WTC11 (cell line): ENCODE results near the gene CAMK2B. TPM values are rescaled to one million over a fixed set of nuclear protein-coding genes. Genes with fewer than 3 reads are reported as not detected.

Source experiments
- ATAC-seq: fragments of 200-7000 bp; cut with Tn5 transposase; 2 replicates; pipeline ENCODE4 v1.10.0; 2021; ENCODE audit warnings: mild to moderate bottlenecking, moderate library complexity
- CTCF ChIA-PET: fragments of 300-600 bp; sonication (Branson Sonifier 250); formaldehyde crosslinking; loops from one replicate; lab custom pipeline; 2021; ENCODE audit warnings: antibody characterized with exemption; lab: Charles Lee
- POLR2A ChIA-PET: fragments of 350-600 bp; sonication (Branson Sonifier 250); formaldehyde crosslinking; loops from one replicate; lab custom pipeline; 2021; ENCODE audit warnings: antibody characterized with exemption; lab: Charles Lee
- DNase-seq: peaks from one replicate; pipeline ENCODE4 v3.0.0; 2021; ENCODE audit warnings: low spot score
- H3K27ac Mint-ChIP-seq: 2 replicates; pipeline ENCODE4 v1.8.0; 2021; ENCODE audit warnings: mixed read lengths
- H3K27me3 Mint-ChIP-seq: 2 replicates; pipeline ENCODE4 v1.8.0; 2021; ENCODE audit warnings: low read depth, mild to moderate bottlenecking, moderate library complexity, mixed read lengths
- H3K36me3 Mint-ChIP-seq: 2 replicates; pipeline ENCODE4 v1.8.0; 2021; ENCODE audit warnings: mixed read lengths
- H3K4me1 Mint-ChIP-seq: 2 replicates; pipeline ENCODE4 v1.8.0; 2022; ENCODE audit warnings: mixed read lengths
- H3K4me3 Mint-ChIP-seq: 2 replicates; pipeline ENCODE4 v1.8.0; 2021; ENCODE audit warnings: mild to moderate bottlenecking, moderate library complexity, mixed read lengths
- H3K9me3 Mint-ChIP-seq: 2 replicates; pipeline ENCODE4 v1.8.0; 2021; ENCODE audit warnings: mixed read lengths
- ATF3 ChIP-seq: sonication (generic); formaldehyde crosslinking; conservative IDR thresholded peaks from 2 replicates; pipeline ENCODE4 v1.8.1; 2022; ENCODE audit warnings: mild to moderate bottlenecking, missing genetic modification reagents
- CBFB ChIP-seq: sonication (generic); formaldehyde crosslinking; IDR thresholded peaks from 2 replicates; pipeline ENCODE4 v1.8.1; 2022; ENCODE audit warnings: mild to moderate bottlenecking, low read depth, missing genetic modification reagents
- CREB1 ChIP-seq: sonication (generic); formaldehyde crosslinking; IDR thresholded peaks from 2 replicates; pipeline ENCODE4 v1.8.0; 2023; ENCODE audit warnings: mild to moderate bottlenecking, missing genetic modification reagents
- E2F5 ChIP-seq: sonication (generic); formaldehyde crosslinking; IDR thresholded peaks from 2 replicates; pipeline ENCODE4 v1.8.1; 2022; ENCODE audit warnings: mild to moderate bottlenecking, moderate library complexity, missing genetic modification reagents
- EMX1 ChIP-seq: fragments of 250-450 bp; sonication (Bioruptor Pico); IDR thresholded peaks from 2 replicates; pipeline ENCODE4 v1.8.0; 2021; ENCODE audit warnings: mild to moderate bottlenecking
- ERG ChIP-seq: fragments of 250-450 bp; sonication (Bioruptor Pico); IDR thresholded peaks from 2 replicates; pipeline ENCODE4 v1.8.0; 2021; ENCODE audit warnings: mild to moderate bottlenecking
- ETV6 ChIP-seq: sonication (generic); formaldehyde crosslinking; IDR thresholded peaks from 2 replicates; pipeline ENCODE4 v1.8.1; 2022; ENCODE audit warnings: mild to moderate bottlenecking, missing genetic modification reagents
- KAT7 ChIP-seq: sonication (generic); formaldehyde crosslinking; IDR thresholded peaks from 2 replicates; pipeline ENCODE4 v1.8.1; 2023; ENCODE audit warnings: missing genetic modification reagents, mild to moderate bottlenecking, borderline replicate concordance
- MLX ChIP-seq: sonication (generic); formaldehyde crosslinking; IDR thresholded peaks from 2 replicates; pipeline ENCODE4 v1.8.1; 2023; ENCODE audit warnings: mild to moderate bottlenecking, missing genetic modification reagents, moderate library complexity
- NR2C2 ChIP-seq: sonication (generic); formaldehyde crosslinking; IDR thresholded peaks from 2 replicates; pipeline ENCODE4 v1.8.0; 2022; ENCODE audit warnings: mild to moderate bottlenecking, missing genetic modification reagents
- PRDM15 ChIP-seq: sonication (generic); formaldehyde crosslinking; IDR thresholded peaks from 2 replicates; pipeline ENCODE4 v1.8.0; 2022; ENCODE audit warnings: missing genetic modification reagents
- PREB ChIP-seq: sonication (generic); formaldehyde crosslinking; IDR thresholded peaks from 2 replicates; pipeline ENCODE4 v1.8.1; 2022; ENCODE audit warnings: mild to moderate bottlenecking, missing genetic modification reagents, moderate library complexity, borderline replicate concordance
- SMAD4 ChIP-seq: sonication (generic); formaldehyde crosslinking; IDR thresholded peaks from 2 replicates; pipeline ENCODE4 v1.8.0; 2022; ENCODE audit warnings: mild to moderate bottlenecking, missing genetic modification reagents
- ZBTB43 ChIP-seq: sonication (generic); formaldehyde crosslinking; IDR thresholded peaks from 2 replicates; pipeline ENCODE4 v1.8.1; 2023; ENCODE audit warnings: mild to moderate bottlenecking, missing genetic modification reagents
- total RNA-seq: library from RNA; stranded (reverse); gene quantifications from 3 replicates; pipeline ENCODE4 v1.2.3, GENCODE V29; 2021
- TF ChIP-seq, protein P1 (sequence below): sonication (generic); formaldehyde crosslinking; IDR thresholded peaks from 2 replicates; pipeline ENCODE4 v1.8.1; 2023; ENCODE audit warnings: mild to moderate bottlenecking, moderate library complexity, missing genetic modification reagents

Gene CAMK2B
- total RNA-seq, 1 experiment from 2014 or later, result 0.44 TPM

GRCh38 chr7:44206008-44206407 is 119.4 kb downstream of the CAMK2B start:
- H3K27ac Mint-ChIP-seq, result no peak overlapping the region
- ATAC-seq, result no peak
- ChIA-PET CTCF (interaction anchor here (0.9 kb wide), 1 partner anchor 8 kb away, joined by 4 read pairs; no protein-coding TSS in a partner anchor), POLR2A (no interaction called here)
- peaks cover 14% of the 10 kb centered on the region for H3K4me1 Mint-ChIP-seq
- peaks cover 50% of the 10 kb centered on the region for H3K36me3 Mint-ChIP-seq
- TF ChIP-seq EMX1 (CRISPR knock-in tag) (no peak), NR2C2 (no peak), ETV6 (no peak), PREB (CRISPR knock-in tag) (no peak), MLX (CRISPR knock-in tag) (no peak), SMAD4 (no peak), E2F5 (CRISPR knock-in tag) (no peak), KAT7 (CRISPR knock-in tag) (no peak), ZBTB43 (CRISPR knock-in tag) (no peak), ATF3 (no peak), ERG (CRISPR knock-in tag) (no peak), PRDM15 (CRISPR knock-in tag) (no peak), CBFB (CRISPR knock-in tag) (no peak), CREB1 (CRISPR knock-in tag) (no peak)
- TF ChIP-seq, protein P1, sequence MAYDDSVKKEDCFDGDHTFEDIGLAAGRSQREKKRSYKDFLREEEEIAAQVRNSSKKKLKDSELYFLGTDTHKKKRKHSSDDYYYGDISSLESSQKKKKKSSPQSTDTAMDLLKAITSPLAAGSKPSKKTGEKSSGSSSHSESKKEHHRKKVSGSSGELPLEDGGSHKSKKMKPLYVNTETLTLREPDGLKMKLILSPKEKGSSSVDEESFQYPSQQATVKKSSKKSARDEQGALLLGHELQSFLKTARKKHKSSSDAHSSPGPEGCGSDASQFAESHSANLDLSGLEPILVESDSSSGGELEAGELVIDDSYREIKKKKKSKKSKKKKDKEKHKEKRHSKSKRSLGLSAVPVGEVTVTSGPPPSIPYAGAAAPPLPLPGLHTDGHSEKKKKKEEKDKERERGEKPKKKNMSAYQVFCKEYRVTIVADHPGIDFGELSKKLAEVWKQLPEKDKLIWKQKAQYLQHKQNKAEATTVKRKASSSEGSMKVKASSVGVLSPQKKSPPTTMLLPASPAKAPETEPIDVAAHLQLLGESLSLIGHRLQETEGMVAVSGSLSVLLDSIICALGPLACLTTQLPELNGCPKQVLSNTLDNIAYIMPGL (CRISPR knock-in tag), result no peak
- TF ChIP-seq, all 79 proteins: peak for 0
- no peak for DNase-seq
- Mint-ChIP-seq H3K27me3 (no peaks in the 10 kb centered on the region), H3K4me3 (no peak overlapping the region), H3K9me3 (no peaks in the 10 kb centered on the region)
